ENCODE measurements around the gene FAM229B. TPM values are rescaled to one million over a fixed set of nuclear protein-coding genes. Genes with fewer than 3 reads are reported as not detected.

FAM229B gene, protein sequence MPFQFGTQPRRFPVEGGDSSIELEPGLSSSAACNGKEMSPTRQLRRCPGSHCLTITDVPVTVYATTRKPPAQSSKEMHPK
- 6.1 to 8.4 TPM (median 7.9 TPM) in 5 replicates for total RNA-seq (2022; extraction: Qiagen RNA extraction)

DNA sequence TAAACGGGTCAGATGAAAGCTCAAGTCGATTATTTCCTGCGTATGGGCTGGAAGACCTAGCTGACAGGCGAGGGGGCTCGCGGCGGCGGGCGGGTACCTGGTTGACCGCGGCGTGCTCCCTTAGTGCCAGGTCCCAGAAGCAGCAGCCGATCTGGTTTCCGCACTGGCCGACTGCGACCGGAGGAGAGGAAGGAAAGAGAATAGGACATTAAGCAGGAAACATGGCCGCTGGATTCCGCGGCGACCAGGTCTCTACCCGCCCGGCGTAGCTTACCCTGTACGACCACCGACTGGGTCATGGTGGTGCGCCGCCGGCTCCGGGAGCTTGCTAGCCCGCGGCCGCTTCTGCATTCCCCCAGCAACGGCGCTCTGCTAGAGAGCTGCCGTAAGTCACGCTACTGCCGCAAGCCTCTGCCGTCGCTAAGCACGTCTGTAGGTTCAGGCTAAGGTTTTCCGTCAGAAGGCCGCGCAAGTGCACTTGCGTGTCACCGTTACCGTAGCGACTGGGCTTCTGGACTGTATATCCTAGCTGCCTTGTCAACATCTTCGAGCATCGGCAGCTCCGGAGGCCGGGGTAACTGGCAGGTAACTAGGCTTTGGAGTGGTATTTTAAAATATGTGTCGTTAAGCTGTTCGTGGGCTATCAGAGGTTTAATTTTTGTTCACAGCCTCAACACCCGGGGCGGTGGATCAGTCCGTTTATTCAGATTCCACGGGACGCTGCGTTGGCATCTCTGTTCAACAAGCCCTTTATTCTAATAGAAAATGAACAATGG, at the start of gene FAM229B, which contains the start of gene TUBE1:
Gene FAM229B, plus strand, starts transcription at position 456 of the 776 bp plus-strand sequence. CDS start 11,693 bp downstream, outside the sequence.
Gene TUBE1, minus strand, starts transcription at position 347 of the 776 bp plus-strand sequence. Its CDS starts 48 bp downstream, at position 299.

DNA sequence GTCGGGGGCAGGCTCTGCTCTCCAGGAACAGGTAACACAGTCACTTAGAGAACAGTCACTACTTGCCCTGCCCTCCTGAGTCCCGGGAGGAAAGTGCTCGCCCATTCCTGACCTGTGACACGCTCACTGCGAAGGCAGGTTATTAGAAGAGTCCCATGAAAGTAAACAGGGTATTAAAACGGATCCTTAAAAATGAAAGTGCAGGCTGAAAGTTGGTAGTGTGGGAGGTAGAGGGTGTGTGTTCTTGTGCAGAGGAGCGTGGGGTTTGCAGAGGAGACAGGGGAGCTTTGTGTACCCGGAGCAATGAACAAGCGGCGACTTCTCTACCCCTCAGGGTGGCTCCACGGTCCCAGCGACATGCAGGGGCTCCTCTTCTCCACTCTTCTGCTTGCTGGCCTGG, 33.4 kb upstream of the FAM229B start, which contains the start of gene CCN6:
Gene CCN6, plus strand, starts transcription at position 104 of the 400 bp plus-strand sequence. Its CDS starts 254 bp downstream, at position 358.

Other genes starting within 250 kb of the FAM229B start
- 4.0 to 5.2 TPM (median 4.6 TPM) in 5 replicates for gene FYN, start 214.1 kb upstream of the FAM229B start, total RNA-seq (2022; extraction: Qiagen RNA extraction)
- not detected in 5 replicates for gene CCN6, start 33.5 kb upstream of the FAM229B start, total RNA-seq (2022; extraction: Qiagen RNA extraction)
- gene TUBE1, start 109 bp upstream of the FAM229B start, total RNA-seq (2022; extraction: Qiagen RNA extraction): 5.5 to 7.9 TPM (median 5.9 TPM) in 5 replicates
- gene LAMA4, start 167.0 kb downstream of the FAM229B start, total RNA-seq (2022; extraction: Qiagen RNA extraction): 1.1 to 1.4 TPM (median 1.2 TPM) in 5 replicates

All from A549 treated with Mapracorat at 1 μM for 4 hours (cell line).